Endothelial cell of umbilical vein (primary cell): Measurements from ENCODE around the gene ALX3. TPM values are rescaled to one million over a fixed set of nuclear protein-coding genes. Genes with fewer than 3 reads are reported as not detected.

Source experiments
- BruUV-seq: library from RNA; stranded (reverse); fragments of 400-500 nt; replicated peaks from 2 replicates; lab custom pipeline; 2021; lab: Mats Ljungman, UMichigan
- CTCF ChIA-PET: fragments of 300-600, 350-600 bp; sonication (Branson Sonifier 250); formaldehyde crosslinking; loops from one replicate; lab custom pipeline; 2021; ENCODE audit warnings: antibody characterized with exemption, inconsistent platforms; lab: Charles Lee
- POLR2A ChIA-PET: fragments of 300-600, 350-600 bp; sonication (Branson Sonifier 250); formaldehyde crosslinking; loops from one replicate; lab custom pipeline; 2021; ENCODE audit warnings: antibody characterized with exemption, inconsistent platforms; lab: Charles Lee
- DNase-seq: peaks from one replicate; pipeline ENCODE4 v3.0.0-alpha.2; 2011; ENCODE audit warnings: low read depth, low spot score
- FAIRE-seq: peaks from 2 replicates; lab custom pipeline; 2011; peaks lifted over from hg19 to GRCh38; lab: Jason Lieb, UNC
- H2AFZ ChIP-seq: 2 replicates; pipeline ENCODE4 v1.6.0; 2012; ENCODE audit warnings: low read depth, low read length, control low read depth, inconsistent platforms
- H3K27ac ChIP-seq: 2 replicates; pipeline ENCODE4 v1.5.1; 2011; ENCODE audit warnings: low read depth, mild to moderate bottlenecking, control low read depth, low read length, moderate library complexity; ENCODE audit not compliant: insufficient read depth
- H3K27me3 ChIP-seq, 2 experiments: 2 replicates each; pipeline versions ENCODE4 v1.6.0 to v1.6.1; 2011; ENCODE audit warnings: low read length in 2 of 2, mixed read lengths in 1 of 2; ENCODE audit not compliant: control insufficient read depth in 2 of 2, insufficient read depth in 2 of 2
- H3K36me3 ChIP-seq, 2 experiments: 2 replicates in 1 of 2; 3 replicates in 1 of 2; pipeline ENCODE4 v1.5.1; 2011; ENCODE audit warnings: low read length in 2 of 2, mild to moderate bottlenecking in 1 of 2, moderate library complexity in 1 of 2; ENCODE audit not compliant: control insufficient read depth in 2 of 2, insufficient read depth in 2 of 2; ENCODE audit errors: extremely low read depth in 1 of 2
- H3K4me1 ChIP-seq: 3 replicates; pipeline ENCODE4 v1.5.1; 2011; ENCODE audit warnings: mild to moderate bottlenecking, low read length; ENCODE audit not compliant: control insufficient read depth, insufficient read depth; ENCODE audit errors: extremely low read depth
- H3K4me2 ChIP-seq: 2 replicates; pipeline ENCODE4 v1.6.1; 2011; ENCODE audit warnings: low read length, control low read depth, mixed read lengths; ENCODE audit not compliant: insufficient read depth
- H3K4me3 ChIP-seq, 3 experiments: fragments of 200-600 bp in 1 of 3; sonication (generic), shearing (Covaris generic) in 1 of 3; replicated peaks in 1 of 3; 2 replicates each; pipeline ENCODE4 v1.5.1; 2011 to 2016; ENCODE audit warnings: control low read depth in 3 of 3, low read length in 3 of 3, mild to moderate bottlenecking in 2 of 3, inconsistent platforms in 1 of 3, low read depth in 1 of 3, moderate library complexity in 1 of 3; ENCODE audit not compliant: insufficient read depth in 1 of 3
- H3K79me2 ChIP-seq: 2 replicates; pipeline ENCODE4 v1.6.0; 2012; ENCODE audit warnings: low read length, inconsistent platforms; ENCODE audit not compliant: control insufficient read depth, insufficient read depth
- H3K9ac ChIP-seq: replicated peaks from 2 replicates; pipeline ENCODE3; 2011; ENCODE audit warnings: low read length, control low read depth; ENCODE audit not compliant: insufficient read depth; ENCODE audit errors: extremely low read depth
- H3K9me1 ChIP-seq: replicated peaks from 3 replicates; pipeline ENCODE4 v1.6.0; 2011; ENCODE audit warnings: mild to moderate bottlenecking, low read length; ENCODE audit not compliant: control insufficient read depth, insufficient read depth; ENCODE audit errors: extremely low read depth
- H3K9me3 ChIP-seq: replicated peaks from 2 replicates; pipeline ENCODE4 v1.5.1; 2012; ENCODE audit warnings: low read length, inconsistent platforms; ENCODE audit not compliant: control insufficient read depth, insufficient read depth
- H4K20me1 ChIP-seq: replicated peaks from 2 replicates; pipeline ENCODE3; 2011; ENCODE audit warnings: mild to moderate bottlenecking, low read length; ENCODE audit not compliant: control insufficient read depth, insufficient read depth; ENCODE audit errors: extremely low read depth
- EZH2 ChIP-seq: IDR thresholded peaks from 2 replicates; pipeline ENCODE4 v1.6.1; 2012; ENCODE audit warnings: borderline replicate concordance, low read depth, mild to moderate bottlenecking, moderate library complexity, low read length, inconsistent platforms; ENCODE audit not compliant: severe bottlenecking
- FOS ChIP-seq: IDR thresholded peaks from 2 replicates; pipeline ENCODE4 v1.6.1; 2011; ENCODE audit warnings: mild to moderate bottlenecking, low read length, moderate library complexity, borderline replicate concordance; ENCODE audit not compliant: insufficient read depth
- GATA2 ChIP-seq: IDR thresholded peaks from 2 replicates; pipeline ENCODE4 v1.7.0; 2011; ENCODE audit warnings: low read depth, mild to moderate bottlenecking, moderate library complexity, mixed read lengths, low read length; ENCODE audit not compliant: insufficient read length, insufficient read depth
- JUN ChIP-seq: IDR thresholded peaks from 2 replicates; pipeline ENCODE4 v1.6.1; 2011; ENCODE audit warnings: borderline replicate concordance, low read depth; ENCODE audit not compliant: insufficient read length, insufficient read depth
- MAX ChIP-seq: IDR thresholded peaks from 2 replicates; pipeline ENCODE4 v1.6.1; 2011; ENCODE audit not compliant: insufficient read depth, insufficient read length
- MYC ChIP-seq: IDR thresholded peaks from one replicate; pipeline ENCODE4 v1.6.1; 2011; ENCODE audit warnings: mild to moderate bottlenecking, low read depth, low read length
- POLR2A ChIP-seq: IDR thresholded peaks from 2 replicates; pipeline ENCODE4 v1.6.1; 2012; ENCODE audit warnings: low read depth, mild to moderate bottlenecking, control low read depth, low read length
- POLR2AphosphoS5 ChIP-seq: IDR thresholded peaks from 2 replicates; pipeline ENCODE4 v1.6.1; 2012; ENCODE audit warnings: low read depth, mild to moderate bottlenecking, control low read depth, low read length, moderate library complexity; ENCODE audit not compliant: insufficient read depth
- dilution Hi-C: fragments of 300-500 bp; cut with MboI; formaldehyde crosslinking; loops from one replicate; pipeline ENCODE4 v1.15.0; 2019; ENCODE audit warnings: low sequenced_read_pairs; ENCODE audit not compliant: extremely low pct_ligation_motif_present
- intact Hi-C: fragments of 100-400 bp; cut with micrococcal nuclease; formaldehyde crosslinking; loops from one replicate; pipeline ENCODE4 v1.10.0; 2022
- polyA plus RNA-seq, 4 experiments: library from polyadenylated mRNA; depleted of rRNA in 3 of 4; stranded (reverse) in 3 of 4; unstranded in 1 of 4; fragments of >200 nt; gene quantifications; 2 replicates each; pipeline versions ENCODE4 v1.2.1 to v1.2.3, GENCODE V29; 2011 to 2012; ENCODE audit warnings: missing spikeins in 1 of 4
- total RNA-seq: library from RNA; stranded (reverse); gene quantifications from 2 replicates; pipeline ENCODE4 v1.2.3, GENCODE V29; 2021
- TF ChIP-seq, protein P1 (sequence below), 2 donors: IDR thresholded peaks; 1 replicate in 1 of 2; 2 replicates in 1 of 2; pipeline ENCODE4 v1.5.1; 2011; ENCODE audit warnings: low read length in 2 of 2, mild to moderate bottlenecking in 2 of 2, moderate library complexity in 2 of 2, control low read depth in 1 of 2, inconsistent platforms in 1 of 2, low read depth in 1 of 2; ENCODE audit not compliant: insufficient read depth in 1 of 2; ENCODE audit errors: extremely low read depth in 1 of 2

The ALX3 gene
- total and polyA plus RNA-seq, 2 donors (not counting 3 experiments of a cell fraction or from before 2014, with no cell fraction given), result not detected

GRCh38 chr1:110038271-110038670 lies 32.2 kb downstream of the ALX3 start:
- Histone ChIP-seq H3K27ac (no peak overlapping the region), H3K36me3 (peaks cover 11 to 47% of the 10 kb centered on the region in 2 experiments), H2AFZ (no peak overlapping the region), H3K9me3 (no peaks in the 10 kb centered on the region), H3K9ac (no peak overlapping the region), H3K9me1 (no peaks in the 10 kb centered on the region), H3K79me2 (peaks cover 26% of the 10 kb centered on the region), H4K20me1 (no peaks in the 10 kb centered on the region), H3K4me1 (peaks cover 9% of the 10 kb centered on the region), H3K4me2 (no peak overlapping the region), H3K27me3 (no peaks in the 10 kb centered on the region), H3K4me3 (no peak overlapping the region)
- TF ChIP-seq POLR2A (no peak), FOS (no peak), GATA2 (no peak), MAX (no peak), POLR2AphosphoS5 (no peak), MYC (no peak), EZH2 (no peak), JUN (no peak)
- TF ChIP-seq, protein P1, sequence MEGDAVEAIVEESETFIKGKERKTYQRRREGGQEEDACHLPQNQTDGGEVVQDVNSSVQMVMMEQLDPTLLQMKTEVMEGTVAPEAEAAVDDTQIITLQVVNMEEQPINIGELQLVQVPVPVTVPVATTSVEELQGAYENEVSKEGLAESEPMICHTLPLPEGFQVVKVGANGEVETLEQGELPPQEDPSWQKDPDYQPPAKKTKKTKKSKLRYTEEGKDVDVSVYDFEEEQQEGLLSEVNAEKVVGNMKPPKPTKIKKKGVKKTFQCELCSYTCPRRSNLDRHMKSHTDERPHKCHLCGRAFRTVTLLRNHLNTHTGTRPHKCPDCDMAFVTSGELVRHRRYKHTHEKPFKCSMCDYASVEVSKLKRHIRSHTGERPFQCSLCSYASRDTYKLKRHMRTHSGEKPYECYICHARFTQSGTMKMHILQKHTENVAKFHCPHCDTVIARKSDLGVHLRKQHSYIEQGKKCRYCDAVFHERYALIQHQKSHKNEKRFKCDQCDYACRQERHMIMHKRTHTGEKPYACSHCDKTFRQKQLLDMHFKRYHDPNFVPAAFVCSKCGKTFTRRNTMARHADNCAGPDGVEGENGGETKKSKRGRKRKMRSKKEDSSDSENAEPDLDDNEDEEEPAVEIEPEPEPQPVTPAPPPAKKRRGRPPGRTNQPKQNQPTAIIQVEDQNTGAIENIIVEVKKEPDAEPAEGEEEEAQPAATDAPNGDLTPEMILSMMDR (IDR thresholded peaks at IDR 0.05; ENCODE audit: extremely low read depth in 1 of 2, insufficient read depth in 1 of 2, low read depth in 1 of 2, low read length in 2 of 2), result no peak
- no peak for DNase-seq
- no peak for FAIRE-seq
- intact Hi-C loops (loop anchor here (10.0 kb wide), 1 partner anchor 943 kb away; the partner anchor contains the start of gene TMEM167B), dilution Hi-C loops (no loop called here)
- POLR2A ChIA-PET, result no interaction called here
- CTCF ChIA-PET, result interaction anchor here (0.9 to 1.2 kb wide), 2 partner anchors 9 to 16 kb away, joined by 3 to 4 read pairs; no protein-coding TSS in a partner anchor
- BruUV-seq, result no TSS peak
